ENCODE data around the gene PABPN1. TPM values are rescaled to one million over a fixed set of nuclear protein-coding genes. Genes with fewer than 3 reads are reported as not detected.

Gene PABPN1
- total RNA-seq, 1 donor from 2014 or later: 67.7 TPM

- DNase-seq (no peak), ATAC-seq (ENCODE audit: poor library complexity) (no peak)
- intact Hi-C loops (cut with DNase I): no loop called here
Observed at GRCh38 chr14:23349156-23349845, 28.0 kb downstream of the PABPN1 start.

GRCh38 chr14:23351681-23352505 is 30.6 kb downstream of the PABPN1 start:
- ATAC-seq (ENCODE audit: poor library complexity) (peak; percentile 45), DNase-seq (no peak)

GRCh38 chr14:23352506-23353432 is 31.5 kb downstream of the PABPN1 start, which contains the start of gene SLC22A17:
TSS of gene SLC22A17 (minus strand) at chr14:23352887.
- intact Hi-C loops (cut with DNase I): no loop called here
- peak; percentile 92 for ATAC-seq (ENCODE audit: poor library complexity)
- DNase-seq: peak; percentile 85

More at GRCh38 chr14:23351681-23352505, 30.6 kb downstream of the PABPN1 start:
- intact Hi-C loops (cut with DNase I): no loop called here

- DNase-seq (no peak), ATAC-seq (ENCODE audit: poor library complexity) (no peak)
- intact Hi-C loops (cut with DNase I): no loop called here
Observed at GRCh38 chr14:23353433-23353780, 32.1 kb downstream of the PABPN1 start.

GRCh38 chr14:23354990-23355389 is 33.7 kb downstream of the PABPN1 start:
- DNase-seq (no peak), ATAC-seq (ENCODE audit: poor library complexity) (no peak)
- intact Hi-C loops (cut with DNase I): no loop called here

- no peak for DNase-seq
- intact Hi-C loops (cut with DNase I): no loop called here
- no peak for ATAC-seq (ENCODE audit: poor library complexity)
Observed at GRCh38 chr14:23355871-23356435, 34.7 kb downstream of the PABPN1 start.

- DNase-seq (no peak), ATAC-seq (ENCODE audit: poor library complexity) (no peak)
- intact Hi-C loops (cut with DNase I): no loop called here
Observed at GRCh38 chr14:23356662-23357061, 35.4 kb downstream of the PABPN1 start.

GRCh38 chr14:23357261-23357660 is 36.0 kb downstream of the PABPN1 start:
- intact Hi-C loops (cut with DNase I): no loop called here
- DNase-seq (no peak), ATAC-seq (ENCODE audit: poor library complexity) (no peak)

GRCh38 chr14:23358042-23358441 is 36.8 kb downstream of the PABPN1 start:
- DNase-seq: no peak
- intact Hi-C loops (cut with DNase I): no loop called here
- ATAC-seq (ENCODE audit: poor library complexity): peak; percentile 41

GRCh38 chr14:23358553-23359166 is 37.4 kb downstream of the PABPN1 start:
- DNase-seq: no peak
- intact Hi-C loops (cut with DNase I): no loop called here
- ATAC-seq (ENCODE audit: poor library complexity): no peak

GRCh38 chr14:23359167-23359626 is 37.9 kb downstream of the PABPN1 start:
- ATAC-seq (ENCODE audit: poor library complexity) (no peak), DNase-seq (no peak)
- intact Hi-C loops (cut with DNase I): no loop called here

- intact Hi-C loops (cut with DNase I): no loop called here
- DNase-seq (no peak), ATAC-seq (ENCODE audit: poor library complexity) (no peak)
Observed at GRCh38 chr14:23359722-23360447, 38.6 kb downstream of the PABPN1 start.

- ATAC-seq (ENCODE audit: poor library complexity) (peak; percentile 12), DNase-seq (peak; percentile 54)
- intact Hi-C loops (cut with DNase I): no loop called here
Observed at GRCh38 chr14:23360496-23360895, 39.2 kb downstream of the PABPN1 start.

- ATAC-seq (ENCODE audit: poor library complexity) (no peak), DNase-seq (no peak)
- intact Hi-C loops (cut with DNase I): no loop called here
Observed at GRCh38 chr14:23361320-23361719, 40.1 kb downstream of the PABPN1 start.

GRCh38 chr14:23361763-23362162 is 40.5 kb downstream of the PABPN1 start:
- intact Hi-C loops (cut with DNase I): no loop called here
- ATAC-seq (ENCODE audit: poor library complexity) (no peak), DNase-seq (no peak)

GRCh38 chr14:23362200-23362599 is 40.9 kb downstream of the PABPN1 start:
- intact Hi-C loops (cut with DNase I): no loop called here
- ATAC-seq (ENCODE audit: poor library complexity) (no peak), DNase-seq (no peak)

GRCh38 chr14:23364164-23365035 is 43.1 kb downstream of the PABPN1 start:
- intact Hi-C loops (cut with DNase I): no loop called here
- DNase-seq: peak; percentile 55
- peak; percentile 15 for ATAC-seq (ENCODE audit: poor library complexity)
